ENCODE data around the gene PCDH15. TPM values are rescaled to one million over a fixed set of nuclear protein-coding genes. Genes with fewer than 3 reads are reported as not detected.

The PCDH15 gene
- total RNA-seq, 1 experiment from 2014 or later, result 0.61 TPM

GRCh38 chr10:54064215-54064614 lies 736.8 kb downstream of the PCDH15 start:
- H4K20me1 ChIP-seq (ENCODE audit: control insufficient read depth, insufficient read depth, insufficient read length), result no peaks in the 10 kb centered on the region
- no peak overlapping the region for H3T11ph ChIP-seq (ENCODE audit: low read length)
- H4K8ac ChIP-seq (replicated peaks; ENCODE audit: insufficient read length, low read depth, low read length), result no peak overlapping the region
- no peak overlapping the region for H4K91ac ChIP-seq (ENCODE audit: insufficient read length, low read depth, low read length)
- no peaks in the 10 kb centered on the region for H3K79me2 ChIP-seq (ENCODE audit: insufficient read depth, low read length)
- no peaks in the 10 kb centered on the region for H3K9me3 ChIP-seq (ENCODE audit: control insufficient read depth, low read depth, low read length)
- H3K14ac ChIP-seq (ENCODE audit: insufficient read depth, low read length), result no peak overlapping the region; the same call in 1 of the 2 replicates
- no peak overlapping the region for H2AK5ac ChIP-seq (ENCODE audit: insufficient read length, low read length)
- TF ChIP-seq CTCF (conservative IDR thresholded peaks at IDR 0.05), result no peak
- no CpG with 5 or more reads among the region's 5 CpGs for WGBS (ENCODE audit: extremely low coverage, insufficient read length, low lambda C conversion rate)
- no peak overlapping the region for H3K4ac ChIP-seq (ENCODE audit: low read depth, low read length)
- no peak overlapping the region for H3K9ac ChIP-seq (ENCODE audit: extremely low read depth, insufficient read length, low read length)
- no peaks in the 10 kb centered on the region for H3K4me1 ChIP-seq (ENCODE audit: insufficient read depth, low read length)
- no peak for DNase-seq
- H2BK120ac ChIP-seq (ENCODE audit: low read depth, low read length, poor library complexity, severe bottlenecking), result no peak overlapping the region
- no peaks in the 10 kb centered on the region for H3K27me3 ChIP-seq (ENCODE audit: insufficient read depth, low read length)
- Mint-ChIP-seq H3K36me3 (ENCODE audit: insufficient read depth in 1 of 3, low read depth in 3 of 3) (no peaks in the 10 kb centered on the region; a peak in 1 of 7 replicates), H3K9me3 (peaks cover 2% of the 10 kb centered on the region in 2 experiments; a peak in 3 of 5 replicates), H3K27me3 (ENCODE audit: low read depth) (no peaks in the 10 kb centered on the region), H3K4me3 (no peak overlapping the region), H3K27ac (no peak overlapping the region), H3K4me1 (no peaks in the 10 kb centered on the region)
- no peaks in the 10 kb centered on the region for H3K23me2 ChIP-seq (ENCODE audit: insufficient read length, low read depth, low read length, poor library complexity, severe bottlenecking)
- H3K27ac ChIP-seq (ENCODE audit: insufficient read length, low read depth, low read length), result no peak overlapping the region
- H2BK12ac ChIP-seq (ENCODE audit: insufficient read length, low read depth, low read length), result no peak overlapping the region
- H3K4me2 ChIP-seq (ENCODE audit: insufficient read depth, insufficient read length, low read length), result no peak overlapping the region
- no peak overlapping the region for H3K23ac ChIP-seq (ENCODE audit: insufficient read length, low read depth, low read length)
- no peak overlapping the region for H2BK20ac ChIP-seq (ENCODE audit: low read depth, low read length, poor library complexity, severe bottlenecking)
- H3K79me1 ChIP-seq (ENCODE audit: insufficient read depth, low read depth, low read length, poor library complexity, severe bottlenecking), result no peaks in the 10 kb centered on the region
- no peak overlapping the region for H2AFZ ChIP-seq (ENCODE audit: low read length)
- no peak overlapping the region for H3K18ac ChIP-seq (ENCODE audit: insufficient read length, low read depth, low read length)
- no peak overlapping the region for H2BK5ac ChIP-seq (ENCODE audit: insufficient read length, low read length)
- no peak overlapping the region for H2BK15ac ChIP-seq (ENCODE audit: low read depth, low read length)
- no peak overlapping the region for H4K5ac ChIP-seq (ENCODE audit: insufficient read length, low read depth, low read length)
- no peak overlapping the region for H3K56ac ChIP-seq (ENCODE audit: insufficient read length, low read depth, low read length)

Measured in H9 (cell line).